HEK293 (cell line): ENCODE data around the gene ZFP2.

Experiments
- CTCF ChIA-PET: fragments of 350-600 bp; formaldehyde crosslinking; extraction: SDS; loops from one replicate; lab custom pipeline; 2021; ENCODE audit warnings: antibody characterized with exemption; lab: Yijun Ruan, JAX
- POLR2A ChIA-PET: fragments of 300-600 bp; formaldehyde crosslinking; extraction: SDS; loops from one replicate; lab custom pipeline; 2020; ENCODE audit warnings: antibody characterized with exemption, inconsistent platforms; lab: Yijun Ruan, JAX
- H3K27ac ChIP-seq: fragments of 200-500 bp; sonication (Bioruptor generic); 2 replicates; pipeline ENCODE4 v1.5.1; 2014; ENCODE audit warnings: low read depth, low read length, control low read depth, inconsistent platforms; ENCODE audit errors: extremely low read depth
- H3K36me3 ChIP-seq, 2 experiments: fragments of 200-500 bp in 1 of 2; sonication (Bioruptor generic) in 1 of 2; 1 replicate in 1 of 2; 2 replicates in 1 of 2; pipeline ENCODE4 v1.5.1; 2014 to 2017; ENCODE audit warnings: inconsistent platforms in 2 of 2, low read length in 2 of 2; ENCODE audit not compliant: control insufficient read depth in 2 of 2, insufficient read depth in 1 of 2
- H3K4me1 ChIP-seq: fragments of 200-500 bp; sonication (Bioruptor generic); 2 replicates; pipeline ENCODE4 v1.5.1; 2014; ENCODE audit warnings: mild to moderate bottlenecking, low read length, inconsistent platforms; ENCODE audit not compliant: control insufficient read depth, insufficient read depth
- H3K4me3 ChIP-seq: 2 replicates; pipeline ENCODE4 v1.5.1; 2011; ENCODE audit warnings: low read depth, mild to moderate bottlenecking, control low read depth, low read length, moderate library complexity
- H3K9me3 ChIP-seq: fragments of 200-500 bp; sonication (Bioruptor generic); 2 replicates; pipeline ENCODE4 v1.5.1; 2014; ENCODE audit warnings: low read depth, low read length, inconsistent platforms; ENCODE audit not compliant: control insufficient read depth, insufficient read depth
- GLIS1 ChIP-seq: fragments of 450-650 bp; formaldehyde crosslinking; IDR thresholded peaks from 2 replicates; pipeline ENCODE4 v1.5.1; 2016; ENCODE audit warnings: missing biosample characterization, missing genetic modification characterization
- KLF16 ChIP-seq: fragments of 450-650 bp; formaldehyde crosslinking; IDR thresholded peaks from 2 replicates; pipeline ENCODE4 v1.5.1; 2017; ENCODE audit warnings: missing biosample characterization, missing genetic modification characterization
- MYNN ChIP-seq: fragments of 450-650 bp; formaldehyde crosslinking; IDR thresholded peaks from 2 replicates; pipeline ENCODE4 v1.5.1; 2016; ENCODE audit warnings: missing biosample characterization, missing genetic modification characterization, borderline replicate concordance
- SALL2 ChIP-seq: fragments of 450-650 bp; formaldehyde crosslinking; IDR thresholded peaks from 2 replicates; pipeline ENCODE4 v1.5.0; 2017; ENCODE audit warnings: missing biosample characterization, mild to moderate bottlenecking, missing genetic modification characterization, borderline replicate concordance
- SETDB1 ChIP-seq: IDR thresholded peaks from one replicate; pipeline ENCODE4 v1.6.1; 2017; ENCODE audit warnings: mild to moderate bottlenecking, low read length, moderate library complexity, mixed read lengths; ENCODE audit not compliant: insufficient read length
- SP2 ChIP-seq: fragments of 450-650 bp; formaldehyde crosslinking; IDR thresholded peaks from 2 replicates; pipeline ENCODE4 v1.5.1; 2016; ENCODE audit warnings: missing biosample characterization, missing genetic modification characterization
- TCF7L2 ChIP-seq: IDR thresholded peaks from 2 replicates; pipeline ENCODE4 v1.6.1; 2011; ENCODE audit warnings: low read depth, mild to moderate bottlenecking, inconsistent platforms, low read length, moderate library complexity, borderline replicate concordance
- ZBTB8A ChIP-seq: fragments of 450-650 bp; formaldehyde crosslinking; IDR thresholded peaks from 2 replicates; pipeline ENCODE4 v1.5.1; 2016; ENCODE audit warnings: missing biosample characterization, missing genetic modification characterization
- ZNF112 ChIP-seq: fragments of 450-650 bp; formaldehyde crosslinking; IDR thresholded peaks from 2 replicates; pipeline ENCODE4 v1.5.0; 2017; ENCODE audit warnings: missing biosample characterization, missing genetic modification characterization
- ZNF157 ChIP-seq: fragments of 450-650 bp; formaldehyde crosslinking; IDR thresholded peaks from 2 replicates; pipeline ENCODE4 v1.5.1; 2016; ENCODE audit warnings: missing biosample characterization, missing genetic modification characterization
- ZNF175 ChIP-seq: fragments of 450-650 bp; formaldehyde crosslinking; IDR thresholded peaks from 2 replicates; pipeline ENCODE4 v1.5.1; 2016; ENCODE audit warnings: missing biosample characterization, missing genetic modification characterization
- ZNF19 ChIP-seq: fragments of 450-650 bp; formaldehyde crosslinking; IDR thresholded peaks from 2 replicates; pipeline ENCODE4; 2016; ENCODE audit warnings: missing biosample characterization, missing genetic modification characterization, low read depth
- ZNF214 ChIP-seq: fragments of 450-650 bp; formaldehyde crosslinking; IDR thresholded peaks from 2 replicates; pipeline ENCODE4 v1.5.1; 2017; ENCODE audit warnings: missing biosample characterization, mild to moderate bottlenecking, missing genetic modification characterization, borderline replicate concordance
- ZNF221 ChIP-seq: fragments of 450-650 bp; formaldehyde crosslinking; IDR thresholded peaks from 2 replicates; pipeline ENCODE4 v1.5.1; 2017; ENCODE audit warnings: missing biosample characterization, missing genetic modification characterization, borderline replicate concordance
- ZNF404 ChIP-seq: fragments of 450-650 bp; formaldehyde crosslinking; IDR thresholded peaks from 2 replicates; pipeline ENCODE4 v1.5.1; 2017; ENCODE audit warnings: missing biosample characterization, missing genetic modification characterization
- ZNF514 ChIP-seq: fragments of 450-650 bp; formaldehyde crosslinking; IDR thresholded peaks from 2 replicates; pipeline ENCODE4 v1.5.1; 2016; ENCODE audit warnings: missing biosample characterization, missing genetic modification characterization
- ZNF518A ChIP-seq: fragments of 450-650 bp; formaldehyde crosslinking; conservative IDR thresholded peaks from 2 replicates; pipeline ENCODE4 v1.5.1; 2016; ENCODE audit warnings: low read depth, missing biosample characterization, missing genetic modification characterization
- ZNF555 ChIP-seq: fragments of 450-650 bp; formaldehyde crosslinking; conservative IDR thresholded peaks from 2 replicates; pipeline ENCODE4 v1.5.1; 2017; ENCODE audit warnings: missing biosample characterization, mild to moderate bottlenecking, missing genetic modification characterization, inconsistent platforms
- ZNF560 ChIP-seq: fragments of 450-650 bp; formaldehyde crosslinking; IDR thresholded peaks from 2 replicates; pipeline ENCODE4 v1.5.1; 2017; ENCODE audit warnings: missing biosample characterization, missing genetic modification characterization, borderline replicate concordance
- ZNF571 ChIP-seq: fragments of 450-650 bp; formaldehyde crosslinking; IDR thresholded peaks from 2 replicates; pipeline ENCODE4 v1.5.0; 2017; ENCODE audit warnings: missing biosample characterization, missing genetic modification characterization
- ZNF600 ChIP-seq: fragments of 450-650 bp; formaldehyde crosslinking; IDR thresholded peaks from 2 replicates; pipeline ENCODE4 v1.5.1; 2016; ENCODE audit warnings: missing biosample characterization, missing genetic modification characterization
- ZNF624 ChIP-seq: fragments of 450-650 bp; formaldehyde crosslinking; IDR thresholded peaks from 2 replicates; pipeline ENCODE4 v1.5.1; 2017; ENCODE audit warnings: missing biosample characterization, missing genetic modification characterization
- ZNF776 ChIP-seq: fragments of 450-650 bp; formaldehyde crosslinking; IDR thresholded peaks from 2 replicates; pipeline ENCODE4 v1.5.0; 2017; ENCODE audit warnings: missing biosample characterization, missing genetic modification characterization, borderline replicate concordance
- ZSCAN16 ChIP-seq: fragments of 450-650 bp; formaldehyde crosslinking; IDR thresholded peaks from 2 replicates; pipeline ENCODE4 v1.5.1; 2016; ENCODE audit warnings: missing biosample characterization, missing genetic modification characterization
- TF ChIP-seq, protein P1 (sequence below): fragments of 450-650 bp; formaldehyde crosslinking; conservative IDR thresholded peaks from 2 replicates; pipeline ENCODE4 v1.5.1; 2016; ENCODE audit warnings: low read depth, missing biosample characterization, missing genetic modification characterization
- TF ChIP-seq, protein P2 (sequence below): fragments of 450-650 bp; formaldehyde crosslinking; IDR thresholded peaks from 2 replicates; pipeline ENCODE4 v1.5.1; 2017; ENCODE audit warnings: missing biosample characterization, missing genetic modification characterization

ZFP2 gene

DNA sequence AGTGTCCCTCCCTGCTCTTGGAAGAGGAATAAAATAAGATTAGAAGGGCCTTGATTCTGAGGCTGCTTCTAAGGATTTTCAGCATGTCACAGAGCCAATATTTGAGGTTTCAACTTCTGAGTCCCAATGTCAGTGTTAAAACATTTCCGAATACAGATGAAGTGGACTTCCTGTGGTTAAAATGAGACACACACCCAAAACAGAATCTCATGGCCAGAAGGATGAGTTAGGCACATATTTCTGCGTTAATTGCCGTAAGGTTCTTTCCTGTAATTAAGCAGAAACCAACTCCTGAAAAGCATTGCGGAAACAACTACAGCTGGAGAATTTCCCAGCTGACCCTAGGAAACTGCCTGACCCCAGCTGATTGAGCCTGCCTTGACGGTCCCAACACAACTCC is 46.4 kb upstream of the ZFP2 start:
- H3K27ac ChIP-seq, result no peak overlapping the region
- TF ChIP-seq ZNF776, result no peak
- no peak for TF ChIP-seq GLIS1 (tag by site-specific recombination)
- TF ChIP-seq ZNF214, result no peak
- no peak for TF ChIP-seq SALL2 (tag by site-specific recombination)
- TF ChIP-seq ZNF404 (tag by site-specific recombination), result no peak
- no peak for TF ChIP-seq ZNF571 (tag by site-specific recombination)
- no peak for TF ChIP-seq ZBTB8A
- no peak for TF ChIP-seq TCF7L2
- TF ChIP-seq ZNF157, result no peak
- no peak for TF ChIP-seq ZNF514 (tag by site-specific recombination)
- TF ChIP-seq SP2 (tag by site-specific recombination), result no peak
- TF ChIP-seq ZNF560, result no peak
- no peaks in the 10 kb centered on the region for H3K36me3 ChIP-seq
- no peaks in the 10 kb centered on the region for H3K4me1 ChIP-seq
- POLR2A ChIA-PET, result no interaction called here
- CTCF ChIA-PET, result interaction anchor here (0.6 kb wide), 1 partner anchor 1329 kb away, joined by 5 read pairs; no protein-coding TSS in a partner anchor
- H3K4me3 ChIP-seq, result no peak overlapping the region
- H3K9me3 ChIP-seq, result no peaks in the 10 kb centered on the region

GRCh38 chr5:178851951-178852350 is 43.8 kb upstream of the ZFP2 start:
- no peak overlapping the region for H3K27ac ChIP-seq
- H3K9me3 ChIP-seq, result no peaks in the 10 kb centered on the region
- CTCF ChIA-PET, result interaction anchor here (0.7 kb wide), 2 partner anchors 81 to 572 kb away, joined by 3 read pairs; no protein-coding TSS in a partner anchor
- no peak for TF ChIP-seq ZNF175
- TF ChIP-seq ZNF555, result no peak
- no peak for TF ChIP-seq SETDB1
- TF ChIP-seq GLIS1 (tag by site-specific recombination), result no peak
- TF ChIP-seq ZNF112, result no peak
- TF ChIP-seq KLF16 (tag by site-specific recombination), result no peak
- TF ChIP-seq ZNF624 (tag by site-specific recombination), result no peak
- TF ChIP-seq, all 188 proteins: peak for 0
- no peaks in the 10 kb centered on the region for H3K36me3 ChIP-seq
- no peaks in the 10 kb centered on the region for H3K4me1 ChIP-seq
- no peak overlapping the region for H3K4me3 ChIP-seq
- POLR2A ChIA-PET, result no interaction called here

- Histone ChIP-seq H3K4me1 (no peaks in the 10 kb centered on the region), H3K27ac (no peak overlapping the region), H3K36me3 (no peaks in the 10 kb centered on the region), H3K9me3 (no peaks in the 10 kb centered on the region), H3K4me3 (no peak overlapping the region)
- ChIA-PET POLR2A (no interaction called here), CTCF (no interaction called here)
- TF ChIP-seq ZNF19, result no peak
- TF ChIP-seq, protein P1, sequence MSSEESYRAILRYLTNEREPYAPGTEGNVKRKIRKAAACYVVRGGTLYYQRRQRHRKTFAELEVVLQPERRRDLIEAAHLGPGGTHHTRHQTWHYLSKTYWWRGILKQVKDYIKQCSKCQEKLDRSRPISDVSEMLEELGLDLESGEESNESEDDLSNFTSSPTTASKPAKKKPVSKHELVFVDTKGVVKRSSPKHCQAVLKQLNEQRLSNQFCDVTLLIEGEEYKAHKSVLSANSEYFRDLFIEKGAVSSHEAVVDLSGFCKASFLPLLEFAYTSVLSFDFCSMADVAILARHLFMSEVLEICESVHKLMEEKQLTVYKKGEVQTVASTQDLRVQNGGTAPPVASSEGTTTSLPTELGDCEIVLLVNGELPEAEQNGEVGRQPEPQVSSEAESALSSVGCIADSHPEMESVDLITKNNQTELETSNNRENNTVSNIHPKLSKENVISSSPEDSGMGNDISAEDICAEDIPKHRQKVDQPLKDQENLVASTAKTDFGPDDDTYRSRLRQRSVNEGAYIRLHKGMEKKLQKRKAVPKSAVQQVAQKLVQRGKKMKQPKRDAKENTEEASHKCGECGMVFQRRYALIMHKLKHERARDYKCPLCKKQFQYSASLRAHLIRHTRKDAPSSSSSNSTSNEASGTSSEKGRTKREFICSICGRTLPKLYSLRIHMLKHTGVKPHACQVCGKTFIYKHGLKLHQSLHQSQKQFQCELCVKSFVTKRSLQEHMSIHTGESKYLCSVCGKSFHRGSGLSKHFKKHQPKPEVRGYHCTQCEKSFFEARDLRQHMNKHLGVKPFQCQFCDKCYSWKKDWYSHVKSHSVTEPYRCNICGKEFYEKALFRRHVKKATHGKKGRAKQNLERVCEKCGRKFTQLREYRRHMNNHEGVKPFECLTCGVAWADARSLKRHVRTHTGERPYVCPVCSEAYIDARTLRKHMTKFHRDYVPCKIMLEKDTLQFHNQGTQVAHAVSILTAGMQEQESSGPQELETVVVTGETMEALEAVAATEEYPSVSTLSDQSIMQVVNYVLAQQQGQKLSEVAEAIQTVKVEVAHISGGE, result no peak
- TF ChIP-seq ZSCAN16 (tag by site-specific recombination), result no peak
- no peak for TF ChIP-seq MYNN
- TF ChIP-seq, protein P2, sequence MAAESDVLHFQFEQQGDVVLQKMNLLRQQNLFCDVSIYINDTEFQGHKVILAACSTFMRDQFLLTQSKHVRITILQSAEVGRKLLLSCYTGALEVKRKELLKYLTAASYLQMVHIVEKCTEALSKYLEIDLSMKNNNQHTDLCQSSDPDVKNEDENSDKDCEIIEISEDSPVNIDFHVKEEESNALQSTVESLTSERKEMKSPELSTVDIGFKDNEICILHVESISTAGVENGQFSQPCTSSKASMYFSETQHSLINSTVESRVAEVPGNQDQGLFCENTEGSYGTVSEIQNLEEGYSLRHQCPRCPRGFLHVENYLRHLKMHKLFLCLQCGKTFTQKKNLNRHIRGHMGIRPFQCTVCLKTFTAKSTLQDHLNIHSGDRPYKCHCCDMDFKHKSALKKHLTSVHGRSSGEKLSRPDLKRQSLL, result no peak
- TF ChIP-seq ZNF221 (tag by site-specific recombination), result no peak
- no peak for TF ChIP-seq ZNF518A
- no peak for TF ChIP-seq SP2 (tag by site-specific recombination)
- TF ChIP-seq ZNF600, result no peak
Observed at GRCh38 chr5:178854284-178854683, 41.4 kb upstream of the ZFP2 start.
